ENCODE results near the gene ZNF398. TPM values are rescaled to one million over a fixed set of nuclear protein-coding genes. Genes with fewer than 3 reads are reported as not detected.

The ZNF398 gene
- total and polyA plus RNA-seq, 9 of the 15 experiments (the other 6 are each of a cell fraction or from before 2014, with no cell fraction given), result 4.0 to 18.6 (median 10.4) TPM

- FAIRE-seq (no peak), ATAC-seq (no peak), DNase-seq (ENCODE audit: extremely low read depth in 1 of 4, low spot score in 3 of 4) (no peak)
- BruUV-seq (replicated peaks), result no TSS peak
- WGBS (ENCODE audit: insufficient coverage, low coverage, missing lambda C conversion rate), result 100% methylated on average over 5 of the region's 39 CpGs
- no peaks in the 10 kb centered on the region for H3K27me3 ChIP-seq (ENCODE audit: control insufficient read depth in 2 of 2, insufficient read depth in 2 of 2, low read length in 2 of 2)
- H3K36me3 ChIP-seq (ENCODE audit: control insufficient read depth, insufficient read depth, low read length), result peaks cover 58% of the 10 kb centered on the region
- H3K9me1 ChIP-seq (ENCODE audit: control insufficient read depth, insufficient read depth, low read length), result no peaks in the 10 kb centered on the region
- CTCF ChIA-PET (ENCODE audit: low intra/inter-chr PET ratio), result no interaction called here
- peaks cover 0 to 4% of the 10 kb centered on the region in 2 experiments; a peak in 1 of 5 replicates for H3K4me1 ChIP-seq (replicated peaks in 1 of 2; ENCODE audit: control insufficient read depth in 2 of 2, insufficient read depth in 2 of 2, low read length in 2 of 2)
- H2AFZ ChIP-seq (ENCODE audit: low read depth, low read length), result no peak overlapping the region
- H3K79me2 ChIP-seq (ENCODE audit: control insufficient read depth, insufficient read depth, low read length), result no peaks in the 10 kb centered on the region
- H3K9me3 ChIP-seq (replicated peaks; ENCODE audit: control insufficient read depth, insufficient read depth, low read depth, low read length), result 0 out of 2 replicates have a peak, but pooled peaks cover 5% of the 10 kb centered on the region
- no peak overlapping the region for H3K4me3 ChIP-seq
- in situ Hi-C loops (cut with MboI), result no loop called here
- peaks cover 3% of the 10 kb centered on the region for H4K20me1 ChIP-seq (replicated peaks; ENCODE audit: control insufficient read depth, insufficient read depth, low read length)
- H3K4me2 ChIP-seq (ENCODE audit: insufficient read depth, low read length), result no peak overlapping the region
- POLR2A ChIA-PET, result interaction anchor here (0.6 to 1.0 kb wide), 2 partner anchors 13 to 32 kb away, joined by 3 to 4 read pairs; no protein-coding TSS in a partner anchor
- H3K27ac ChIP-seq (ENCODE audit: extremely low read depth, low read depth, low read length), result no peak overlapping the region
- intact Hi-C loops (cut with micrococcal nuclease), result no loop called here
- no peak for TF ChIP-seq ZFP30 (CRISPR knock-in tag; IDR thresholded peaks at IDR 0.05; ENCODE audit: borderline replicate concordance)
- no peak for TF ChIP-seq ETV5 (CRISPR knock-in tag; IDR thresholded peaks at IDR 0.05; ENCODE audit: low read depth)
- no peak for TF ChIP-seq SMAD4 (CRISPR knock-in tag; conservative IDR thresholded peaks at IDR 0.05)
- no peak for TF ChIP-seq NRF1 (conservative IDR thresholded peaks at IDR 0.05 in 1 of 2, IDR thresholded peaks at IDR 0.05 in 1 of 2)
- TF ChIP-seq CCNT2 (IDR thresholded peaks at IDR 0.05; ENCODE audit: borderline replicate concordance, extremely low read depth, insufficient read length, low read depth, low read length), result no peak
- no peak for TF ChIP-seq CBFA2T3 (IDR thresholded peaks at IDR 0.05)
- TF ChIP-seq, protein P1, sequence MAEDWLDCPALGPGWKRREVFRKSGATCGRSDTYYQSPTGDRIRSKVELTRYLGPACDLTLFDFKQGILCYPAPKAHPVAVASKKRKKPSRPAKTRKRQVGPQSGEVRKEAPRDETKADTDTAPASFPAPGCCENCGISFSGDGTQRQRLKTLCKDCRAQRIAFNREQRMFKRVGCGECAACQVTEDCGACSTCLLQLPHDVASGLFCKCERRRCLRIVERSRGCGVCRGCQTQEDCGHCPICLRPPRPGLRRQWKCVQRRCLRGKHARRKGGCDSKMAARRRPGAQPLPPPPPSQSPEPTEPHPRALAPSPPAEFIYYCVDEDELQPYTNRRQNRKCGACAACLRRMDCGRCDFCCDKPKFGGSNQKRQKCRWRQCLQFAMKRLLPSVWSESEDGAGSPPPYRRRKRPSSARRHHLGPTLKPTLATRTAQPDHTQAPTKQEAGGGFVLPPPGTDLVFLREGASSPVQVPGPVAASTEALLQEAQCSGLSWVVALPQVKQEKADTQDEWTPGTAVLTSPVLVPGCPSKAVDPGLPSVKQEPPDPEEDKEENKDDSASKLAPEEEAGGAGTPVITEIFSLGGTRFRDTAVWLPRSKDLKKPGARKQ (CRISPR knock-in tag; IDR thresholded peaks at IDR 0.05), result no peak
- TF ChIP-seq, protein P2, sequence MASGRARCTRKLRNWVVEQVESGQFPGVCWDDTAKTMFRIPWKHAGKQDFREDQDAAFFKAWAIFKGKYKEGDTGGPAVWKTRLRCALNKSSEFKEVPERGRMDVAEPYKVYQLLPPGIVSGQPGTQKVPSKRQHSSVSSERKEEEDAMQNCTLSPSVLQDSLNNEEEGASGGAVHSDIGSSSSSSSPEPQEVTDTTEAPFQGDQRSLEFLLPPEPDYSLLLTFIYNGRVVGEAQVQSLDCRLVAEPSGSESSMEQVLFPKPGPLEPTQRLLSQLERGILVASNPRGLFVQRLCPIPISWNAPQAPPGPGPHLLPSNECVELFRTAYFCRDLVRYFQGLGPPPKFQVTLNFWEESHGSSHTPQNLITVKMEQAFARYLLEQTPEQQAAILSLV (tag; IDR thresholded peaks at IDR 0.05), result no peak
- TF ChIP-seq CBX5 (IDR thresholded peaks at IDR 0.05; ENCODE audit: borderline replicate concordance, low read depth), result no peak
- TF ChIP-seq, protein P3, sequence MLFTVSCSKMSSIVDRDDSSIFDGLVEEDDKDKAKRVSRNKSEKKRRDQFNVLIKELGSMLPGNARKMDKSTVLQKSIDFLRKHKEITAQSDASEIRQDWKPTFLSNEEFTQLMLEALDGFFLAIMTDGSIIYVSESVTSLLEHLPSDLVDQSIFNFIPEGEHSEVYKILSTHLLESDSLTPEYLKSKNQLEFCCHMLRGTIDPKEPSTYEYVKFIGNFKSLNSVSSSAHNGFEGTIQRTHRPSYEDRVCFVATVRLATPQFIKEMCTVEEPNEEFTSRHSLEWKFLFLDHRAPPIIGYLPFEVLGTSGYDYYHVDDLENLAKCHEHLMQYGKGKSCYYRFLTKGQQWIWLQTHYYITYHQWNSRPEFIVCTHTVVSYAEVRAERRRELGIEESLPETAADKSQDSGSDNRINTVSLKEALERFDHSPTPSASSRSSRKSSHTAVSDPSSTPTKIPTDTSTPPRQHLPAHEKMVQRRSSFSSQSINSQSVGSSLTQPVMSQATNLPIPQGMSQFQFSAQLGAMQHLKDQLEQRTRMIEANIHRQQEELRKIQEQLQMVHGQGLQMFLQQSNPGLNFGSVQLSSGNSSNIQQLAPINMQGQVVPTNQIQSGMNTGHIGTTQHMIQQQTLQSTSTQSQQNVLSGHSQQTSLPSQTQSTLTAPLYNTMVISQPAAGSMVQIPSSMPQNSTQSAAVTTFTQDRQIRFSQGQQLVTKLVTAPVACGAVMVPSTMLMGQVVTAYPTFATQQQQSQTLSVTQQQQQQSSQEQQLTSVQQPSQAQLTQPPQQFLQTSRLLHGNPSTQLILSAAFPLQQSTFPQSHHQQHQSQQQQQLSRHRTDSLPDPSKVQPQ (CRISPR knock-in tag; IDR thresholded peaks at IDR 0.05; ENCODE audit: borderline replicate concordance), result no peak
- no peak for TF ChIP-seq ZC3H8 (IDR thresholded peaks at IDR 0.05)
- no peak overlapping the region for H3K9ac ChIP-seq (ENCODE audit: insufficient read depth in 1 of 2, low read depth in 2 of 2, low read length in 2 of 2)
Measured at GRCh38 chr7:149223761-149224160, 76.5 kb downstream of the ZNF398 start.

All from K562 (cell line).